ENCODE measurements around the gene TBX6.

DNA sequence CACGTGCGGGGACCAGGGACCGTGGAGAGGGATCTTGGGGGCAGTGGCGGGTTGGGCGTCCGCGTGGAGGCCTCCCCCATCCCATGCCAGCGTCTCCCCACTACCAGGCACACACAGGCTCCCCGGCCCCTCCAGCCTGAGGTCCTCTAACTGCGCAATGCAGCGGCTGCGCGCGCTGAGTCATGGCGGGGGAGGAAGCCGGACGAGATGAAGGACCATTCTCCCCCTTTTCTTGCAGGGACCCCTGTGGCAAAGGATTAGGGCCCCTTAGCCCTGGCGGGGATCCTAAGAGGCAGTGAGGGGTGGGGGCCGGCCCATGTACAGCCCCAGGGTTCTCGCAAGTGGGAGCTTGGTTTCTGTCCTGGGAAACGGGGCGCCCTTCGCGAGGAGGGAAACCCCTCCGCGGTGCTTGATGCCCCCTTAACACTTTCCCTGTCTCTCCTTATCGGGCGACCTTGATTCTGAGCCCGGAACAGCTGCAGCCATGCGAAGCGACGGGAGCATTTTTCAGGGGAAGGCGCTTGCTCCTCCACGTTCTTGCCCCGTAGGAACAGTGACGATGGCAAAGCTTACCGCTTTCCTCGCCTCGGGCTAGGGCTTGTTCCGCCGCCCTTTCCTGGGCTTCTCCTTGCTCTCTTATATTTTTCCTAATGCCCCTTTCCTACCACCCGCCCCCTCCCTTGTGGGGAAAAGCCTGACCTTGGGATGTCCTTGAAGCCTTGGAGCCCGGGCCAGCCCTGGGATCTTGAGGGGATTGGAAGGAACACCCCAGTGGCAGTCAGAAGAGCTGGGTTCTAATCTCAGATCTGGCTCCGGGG is 25.6 kb downstream of the TBX6 start:
- TF ChIP-seq, protein P1, sequence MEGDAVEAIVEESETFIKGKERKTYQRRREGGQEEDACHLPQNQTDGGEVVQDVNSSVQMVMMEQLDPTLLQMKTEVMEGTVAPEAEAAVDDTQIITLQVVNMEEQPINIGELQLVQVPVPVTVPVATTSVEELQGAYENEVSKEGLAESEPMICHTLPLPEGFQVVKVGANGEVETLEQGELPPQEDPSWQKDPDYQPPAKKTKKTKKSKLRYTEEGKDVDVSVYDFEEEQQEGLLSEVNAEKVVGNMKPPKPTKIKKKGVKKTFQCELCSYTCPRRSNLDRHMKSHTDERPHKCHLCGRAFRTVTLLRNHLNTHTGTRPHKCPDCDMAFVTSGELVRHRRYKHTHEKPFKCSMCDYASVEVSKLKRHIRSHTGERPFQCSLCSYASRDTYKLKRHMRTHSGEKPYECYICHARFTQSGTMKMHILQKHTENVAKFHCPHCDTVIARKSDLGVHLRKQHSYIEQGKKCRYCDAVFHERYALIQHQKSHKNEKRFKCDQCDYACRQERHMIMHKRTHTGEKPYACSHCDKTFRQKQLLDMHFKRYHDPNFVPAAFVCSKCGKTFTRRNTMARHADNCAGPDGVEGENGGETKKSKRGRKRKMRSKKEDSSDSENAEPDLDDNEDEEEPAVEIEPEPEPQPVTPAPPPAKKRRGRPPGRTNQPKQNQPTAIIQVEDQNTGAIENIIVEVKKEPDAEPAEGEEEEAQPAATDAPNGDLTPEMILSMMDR (IDR thresholded peaks at IDR 0.05): no peak
- TF ChIP-seq POLR2A (IDR thresholded peaks at IDR 0.05): peak in 1 of 3 donors; percentile 16

Measured in body of pancreas (tissue), 4 donors.